ENCODE measurements around the gene NCAPD2. TPM values are rescaled to one million over a fixed set of nuclear protein-coding genes. Genes with fewer than 3 reads are reported as not detected.
"Not testable (repeated sequence)": the region's sequence is repeated elsewhere in the genome, so short reads cannot be mapped to it uniquely, and the experiment has no call there.

Gene NCAPD2
- total and polyA plus RNA-seq, 12 donors: 5.4 to 18.8 (median 12.2) TPM

DNA sequence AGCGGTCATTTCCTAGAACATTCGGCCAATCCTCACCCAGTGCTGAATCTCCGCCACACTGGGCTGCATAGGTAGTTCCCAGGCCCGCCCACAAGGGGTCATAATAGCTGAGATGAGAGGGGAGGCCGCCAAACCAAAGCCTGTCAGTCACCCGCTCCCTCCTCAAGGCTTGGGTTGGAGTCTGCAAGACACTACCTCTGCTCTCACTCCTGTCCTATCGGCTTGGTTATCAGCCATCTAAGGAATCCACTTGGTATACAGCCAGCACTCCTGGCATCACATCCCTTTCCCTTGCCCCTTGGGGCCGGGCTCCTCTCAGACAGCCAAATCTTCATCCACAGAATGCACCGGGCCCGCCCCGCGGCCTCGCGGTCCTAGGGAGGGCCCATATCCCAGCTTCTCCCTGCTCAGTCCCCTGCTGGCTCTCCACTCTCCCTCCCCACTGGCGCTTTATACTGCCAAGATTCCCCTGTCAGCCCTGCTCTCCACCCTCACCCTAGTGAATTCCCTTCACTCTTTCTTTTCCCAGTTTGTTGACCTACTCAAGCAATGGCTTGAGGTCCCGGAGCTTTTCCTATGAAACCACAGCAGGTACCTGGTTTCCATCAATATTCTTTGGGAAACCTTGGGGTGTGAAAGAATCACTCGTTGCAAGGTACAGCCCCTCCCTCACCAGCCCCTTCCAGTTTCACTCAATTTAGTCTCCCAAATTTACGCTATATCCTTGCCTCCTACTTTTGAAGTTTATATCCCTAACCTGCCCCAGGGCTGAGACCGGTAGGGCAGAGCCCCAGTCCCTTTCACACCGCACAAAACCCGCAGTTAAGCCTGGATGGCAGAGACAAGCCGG is 60.5 kb downstream of the NCAPD2 start:
- 5 to 8% methylated on average over 22 of the region's 22 CpGs for WGBS, 2 donors
- H3K27ac ChIP-seq: peak overlapping the region; percentile 53 to 98 (median 92)
- intact Hi-C loops (cut with DNase I): loop anchor here in 1 of 10 donors (5.0 kb wide), 1 partner anchor 132 kb away; no protein-coding TSS in a partner anchor
- TF ChIP-seq, protein P1, sequence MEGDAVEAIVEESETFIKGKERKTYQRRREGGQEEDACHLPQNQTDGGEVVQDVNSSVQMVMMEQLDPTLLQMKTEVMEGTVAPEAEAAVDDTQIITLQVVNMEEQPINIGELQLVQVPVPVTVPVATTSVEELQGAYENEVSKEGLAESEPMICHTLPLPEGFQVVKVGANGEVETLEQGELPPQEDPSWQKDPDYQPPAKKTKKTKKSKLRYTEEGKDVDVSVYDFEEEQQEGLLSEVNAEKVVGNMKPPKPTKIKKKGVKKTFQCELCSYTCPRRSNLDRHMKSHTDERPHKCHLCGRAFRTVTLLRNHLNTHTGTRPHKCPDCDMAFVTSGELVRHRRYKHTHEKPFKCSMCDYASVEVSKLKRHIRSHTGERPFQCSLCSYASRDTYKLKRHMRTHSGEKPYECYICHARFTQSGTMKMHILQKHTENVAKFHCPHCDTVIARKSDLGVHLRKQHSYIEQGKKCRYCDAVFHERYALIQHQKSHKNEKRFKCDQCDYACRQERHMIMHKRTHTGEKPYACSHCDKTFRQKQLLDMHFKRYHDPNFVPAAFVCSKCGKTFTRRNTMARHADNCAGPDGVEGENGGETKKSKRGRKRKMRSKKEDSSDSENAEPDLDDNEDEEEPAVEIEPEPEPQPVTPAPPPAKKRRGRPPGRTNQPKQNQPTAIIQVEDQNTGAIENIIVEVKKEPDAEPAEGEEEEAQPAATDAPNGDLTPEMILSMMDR (IDR thresholded peaks at IDR 0.05): peak; percentile 40 to 81 (median 69)
- no peaks in the 10 kb centered on the region for H3K9me3 ChIP-seq
- H3K27me3 ChIP-seq: no peaks in the 10 kb centered on the region
- peak; percentile 77 to 83 for DNase-seq
- peak overlapping the region; percentile 66 to 98 (median 94) for H3K4me3 ChIP-seq
- ATAC-seq: peak; percentile 30 to 57 (median 43)
- H3K4me1 ChIP-seq: peaks cover 40 to 79% (median 70%) of the 10 kb centered on the region in 9 donors
- peaks cover 0 to 47% (median 16%) of the 10 kb centered on the region in 9 donors for H3K36me3 ChIP-seq

DNA sequence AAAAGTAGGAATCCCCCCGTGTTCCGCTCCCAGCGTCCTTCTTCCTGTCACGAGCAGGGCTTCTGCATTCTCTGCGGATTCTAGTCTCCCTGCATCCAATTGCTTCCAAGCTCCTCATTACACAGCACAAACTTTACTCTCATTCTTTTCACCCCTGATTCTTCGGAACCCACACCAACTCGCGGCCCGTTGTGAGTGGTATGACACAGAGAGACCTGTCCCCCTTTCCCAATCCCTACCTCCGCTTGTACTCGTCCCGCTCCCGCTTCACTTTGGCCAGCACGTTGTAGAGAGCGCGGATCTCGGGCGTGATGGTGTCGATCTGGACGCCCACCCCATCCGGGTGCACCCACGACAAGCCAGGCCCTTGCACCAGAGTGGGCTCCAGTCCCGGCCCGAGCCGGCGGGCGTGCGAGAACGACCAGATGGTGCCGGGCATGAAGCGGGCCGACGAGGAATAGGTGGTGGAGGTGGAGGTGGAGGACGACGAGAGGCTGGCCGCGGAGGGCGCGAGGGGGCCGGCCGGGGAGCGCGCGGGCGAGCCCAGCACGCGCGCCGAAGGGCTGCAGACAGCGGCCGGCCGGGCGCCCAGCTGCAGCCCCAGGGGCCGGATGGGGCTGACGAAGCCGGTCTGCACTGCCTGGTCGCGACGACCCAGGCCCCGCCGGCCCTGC is 61.3 kb downstream of the NCAPD2 start:
- ATAC-seq (no peak), DNase-seq (peak in 1 of 2 donors; percentile 37)
- Histone ChIP-seq H3K4me1 (peaks cover 37 to 71% (median 63%) of the 10 kb centered on the region in 9 donors), H3K9me3 (no peaks in the 10 kb centered on the region), H3K27ac (peak overlapping the region; percentile 53 to 98 (median 92)), H3K36me3 (peaks cover 0 to 47% (median 17%) of the 10 kb centered on the region in 9 donors), H3K4me3 (peak overlapping the region; percentile 66 to 98 (median 94)), H3K27me3 (no peaks in the 10 kb centered on the region)
- 0 to 1% methylated on average over 61 of the region's 61 CpGs for WGBS, 2 donors
- intact Hi-C loops (cut with DNase I): loop anchor here in 1 of 10 donors (5.0 kb wide), 1 partner anchor 133 kb away; no protein-coding TSS in a partner anchor
- TF ChIP-seq, protein P1 (IDR thresholded peaks at IDR 0.05): no peak

DNA sequence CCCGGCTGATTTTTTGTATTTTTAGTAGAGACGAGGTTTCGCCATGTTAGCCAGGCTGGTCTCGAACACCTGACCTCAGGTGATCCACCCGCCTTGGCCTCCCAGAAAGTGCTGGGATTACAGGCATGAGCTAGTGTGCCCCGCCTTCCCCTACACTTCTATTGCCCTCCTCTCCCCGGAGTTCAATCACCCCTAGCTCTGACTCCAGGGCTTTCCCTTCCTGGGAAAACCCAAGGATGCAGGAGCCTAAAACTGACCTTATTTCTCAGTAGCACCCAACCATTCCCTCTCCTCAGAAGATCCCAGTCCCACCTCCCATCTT is 62.6 kb downstream of the NCAPD2 start:
- peaks cover 0 to 52% (median 30%) of the 10 kb centered on the region in 9 donors for H3K36me3 ChIP-seq
- 85 to 90% methylated on average over 7 of the region's 7 CpGs for WGBS, 2 donors
- intact Hi-C loops (cut with DNase I): loop anchor here in 1 of 10 donors (5.0 kb wide), 1 partner anchor 134 kb away; no protein-coding TSS in a partner anchor
- not testable (repeated sequence) for ATAC-seq, H3K9me3 ChIP-seq, H3K27me3 ChIP-seq, DNase-seq
- peaks cover 24 to 58% (median 50%) of the 10 kb centered on the region in 9 donors for H3K4me1 ChIP-seq
- peak overlapping the region in 9 of 10 donors; percentile 66 to 98 (median 93) for H3K4me3 ChIP-seq
- H3K27ac ChIP-seq: peak overlapping the region in 9 of 10 donors; percentile 78 to 98 (median 93)

DNA sequence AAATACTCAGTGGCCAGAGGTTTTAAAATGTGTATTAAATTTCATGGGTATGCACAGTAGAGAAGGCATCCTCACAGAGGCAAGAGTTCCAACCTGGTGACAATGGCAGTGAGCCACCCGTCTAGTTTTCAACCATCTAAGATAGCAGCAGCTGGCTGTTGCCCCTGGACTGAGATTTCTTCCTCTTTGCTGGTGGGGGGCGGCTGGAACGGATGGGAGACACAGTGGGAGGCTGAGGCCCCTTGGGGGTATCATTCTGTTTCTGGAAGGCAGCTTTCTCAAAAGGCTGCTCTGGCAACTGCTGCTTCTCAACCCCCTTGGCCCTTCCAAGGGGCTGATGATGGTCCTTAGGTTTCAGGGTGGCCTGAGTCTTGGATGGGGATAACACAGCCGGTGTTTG is 63.0 kb downstream of the NCAPD2 start:
- no peak overlapping the region for H3K4me3 ChIP-seq
- intact Hi-C loops (cut with DNase I): loop anchor here in 1 of 10 donors (5.0 kb wide), 1 partner anchor 135 kb away; no protein-coding TSS in a partner anchor

More for the DNA sequence above, 63.0 kb downstream of the NCAPD2 start:
- peaks cover 20 to 54% (median 46%) of the 10 kb centered on the region in 9 donors for H3K4me1 ChIP-seq
- no peaks in the 10 kb centered on the region for H3K9me3 ChIP-seq
- TF ChIP-seq, protein P1 (IDR thresholded peaks at IDR 0.05): no peak
- ATAC-seq (no peak), DNase-seq (no peak)
- peaks cover 0 to 56% (median 33%) of the 10 kb centered on the region in 9 donors for H3K36me3 ChIP-seq
- H3K27ac ChIP-seq: peak overlapping the region in 4 of 10 donors; percentile 92 to 93 (median 92)
- WGBS, 2 donors: 77 to 86% methylated on average over 4 of the region's 4 CpGs
- no peaks in the 10 kb centered on the region for H3K27me3 ChIP-seq

All from heart right ventricle (tissue), 16 donors.